NCI-H2107 (cell line): ENCODE results near the gene HPD.
A peak's percentile ranks its signal among the peaks of the same experiment; 100 is the strongest.
"Not testable (repeated sequence)": the region's sequence is repeated elsewhere in the genome, so short reads cannot be mapped to it uniquely, and the experiment has no call there.

ENCODE experiments used
- DNase-seq: peaks from one replicate; lab custom pipeline; 2025; lab: John Stamatoyannopoulos, UW

The HPD gene

DNA sequence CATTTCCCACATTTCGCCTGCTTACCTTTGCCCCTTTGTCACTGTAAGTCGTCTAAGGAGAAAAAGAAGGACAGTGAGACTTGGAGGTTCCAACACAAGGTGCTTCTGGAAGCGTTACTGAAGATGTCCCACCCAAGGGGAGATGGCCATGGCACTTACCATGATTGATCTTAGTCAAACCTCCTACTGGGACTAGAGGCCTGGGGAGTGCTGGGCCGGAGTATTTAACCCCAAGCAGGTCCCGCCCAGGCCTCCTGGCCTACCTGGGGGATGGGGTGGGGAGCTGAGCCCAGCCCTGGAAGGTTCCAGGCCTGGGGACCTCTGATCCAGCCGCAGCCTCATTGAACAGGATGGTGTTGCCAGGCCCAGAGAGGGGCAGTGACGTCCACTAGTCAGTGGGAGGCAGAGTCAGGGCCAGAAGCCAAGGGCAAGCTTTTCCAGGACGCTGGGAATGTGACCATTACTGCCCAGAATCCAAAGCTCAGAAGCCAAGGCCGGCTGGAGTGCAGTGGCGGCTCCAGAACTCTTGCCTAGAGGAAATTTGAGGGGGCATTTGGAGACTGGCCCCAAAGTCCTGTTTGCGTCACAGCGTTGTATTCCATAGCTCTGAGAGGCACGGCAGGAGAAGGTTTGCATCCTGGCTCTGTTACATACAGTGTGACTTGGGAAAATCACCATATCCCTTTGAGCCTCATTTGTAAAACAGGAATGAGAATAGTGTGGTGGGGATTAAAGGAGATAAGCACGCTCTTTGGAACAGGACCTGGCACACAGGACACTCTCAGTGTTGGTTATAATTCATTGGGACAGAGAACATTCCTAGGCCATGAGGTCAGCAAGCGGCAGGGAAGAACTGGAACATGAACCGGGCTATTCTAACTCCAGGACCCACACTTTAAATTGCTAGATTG is at the start of gene HPD:
HPD (minus strand) TSS at position 198 of the 911 bp plus-strand sequence; CDS start at position 162, 36 bp downstream.
- DNase-seq = no peak

DNA sequence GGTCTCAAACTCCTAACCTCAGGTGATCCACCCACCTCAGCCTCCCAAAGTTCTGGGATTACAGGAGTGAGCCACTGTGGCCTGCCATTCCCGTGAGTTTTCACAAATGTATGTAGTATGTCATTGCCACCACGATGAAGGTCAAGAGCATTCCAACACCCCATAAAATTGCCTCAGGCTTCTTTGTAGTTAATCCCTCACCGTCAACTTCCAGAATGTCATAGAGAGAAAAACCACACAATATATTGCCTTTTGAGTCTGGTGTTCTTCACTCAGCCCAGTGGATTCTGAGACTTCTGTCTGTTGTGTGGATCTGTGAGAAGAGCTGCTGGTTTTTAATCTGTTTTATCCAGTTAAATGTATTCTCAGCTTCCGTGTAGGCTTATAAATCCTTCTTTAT is 47.1 kb upstream of the HPD start:
- no peak for DNase-seq

DNA sequence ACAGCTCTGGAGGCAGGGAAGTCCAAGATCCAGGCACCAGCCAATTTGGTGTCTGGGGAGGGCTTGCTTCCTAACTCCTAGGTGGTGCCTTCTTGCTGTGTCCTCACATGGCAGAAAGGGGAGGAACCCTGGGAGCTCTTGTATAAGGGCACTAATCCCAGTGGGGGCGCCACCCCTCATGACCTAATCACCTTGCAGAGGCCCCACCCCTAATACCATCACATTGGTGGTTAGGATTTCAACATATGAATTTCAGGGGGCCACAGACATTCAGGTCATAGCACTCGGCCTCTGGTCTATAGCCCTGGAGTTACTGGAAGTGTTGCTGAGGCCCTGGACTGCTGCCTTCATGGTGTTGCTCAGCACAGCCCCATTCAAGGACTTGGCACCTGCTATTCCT is 44.5 kb upstream of the HPD start:
- DNase-seq = no peak

DNA sequence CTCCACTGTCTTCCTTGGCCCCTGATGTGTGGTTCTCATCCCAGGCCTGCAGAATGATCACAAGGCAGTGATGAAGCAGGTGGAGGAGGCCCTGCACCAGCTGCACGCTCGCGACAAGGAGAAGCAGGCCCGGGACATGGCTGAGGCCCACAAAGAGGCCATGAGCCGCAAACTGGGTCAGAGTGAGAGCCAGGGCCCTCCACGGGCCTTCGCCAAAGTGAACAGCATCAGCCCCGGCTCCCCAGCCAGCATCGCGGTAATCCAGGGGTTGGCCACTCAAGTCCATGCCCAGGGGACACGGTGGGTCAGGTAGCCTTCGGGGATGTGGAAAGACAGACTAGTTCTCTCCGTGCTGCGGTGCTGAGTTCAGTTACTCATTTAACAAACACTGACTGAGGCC is 40.9 kb upstream of the HPD start:
- no peak for DNase-seq

DNA sequence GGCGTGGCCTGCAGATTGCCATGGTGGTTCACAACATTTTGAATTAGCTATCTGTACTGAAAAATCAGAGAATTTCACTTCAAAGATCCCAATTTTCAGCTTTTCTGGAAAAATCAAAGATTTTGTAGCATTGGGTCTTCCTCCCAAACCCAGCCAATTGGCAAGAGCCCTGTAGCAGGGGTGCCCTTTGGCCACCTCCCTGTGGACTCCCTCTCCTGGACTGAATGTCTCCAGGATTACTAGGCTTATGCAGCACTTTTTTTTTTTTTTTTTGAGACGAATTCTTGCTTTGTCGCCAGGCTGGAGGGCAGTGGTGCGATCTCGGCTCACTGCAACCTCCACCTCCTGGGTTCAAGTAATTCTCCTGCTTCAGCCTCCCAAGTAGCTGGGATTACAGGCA is 39.6 kb upstream of the HPD start:
- DNase-seq = no peak

DNA sequence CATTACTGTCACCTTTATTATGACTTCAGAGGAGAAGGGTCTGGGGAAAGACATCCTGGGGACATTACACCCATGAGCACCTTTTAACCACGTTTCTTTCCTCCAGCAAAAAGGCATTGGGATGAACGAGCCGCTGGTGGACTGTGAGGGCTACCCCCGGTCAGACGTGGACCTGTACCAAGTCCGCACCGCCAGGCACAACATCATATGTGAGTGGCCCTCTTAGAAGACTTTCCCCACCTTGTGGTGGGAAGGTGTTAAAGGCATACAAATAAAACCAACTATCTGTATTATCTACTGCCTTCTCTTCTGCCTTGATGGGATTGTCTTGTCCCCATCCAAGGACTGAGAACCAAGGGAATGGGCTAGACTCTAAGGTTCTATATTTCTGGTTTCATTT is 36.0 kb upstream of the HPD start:
- no peak for DNase-seq

DNA sequence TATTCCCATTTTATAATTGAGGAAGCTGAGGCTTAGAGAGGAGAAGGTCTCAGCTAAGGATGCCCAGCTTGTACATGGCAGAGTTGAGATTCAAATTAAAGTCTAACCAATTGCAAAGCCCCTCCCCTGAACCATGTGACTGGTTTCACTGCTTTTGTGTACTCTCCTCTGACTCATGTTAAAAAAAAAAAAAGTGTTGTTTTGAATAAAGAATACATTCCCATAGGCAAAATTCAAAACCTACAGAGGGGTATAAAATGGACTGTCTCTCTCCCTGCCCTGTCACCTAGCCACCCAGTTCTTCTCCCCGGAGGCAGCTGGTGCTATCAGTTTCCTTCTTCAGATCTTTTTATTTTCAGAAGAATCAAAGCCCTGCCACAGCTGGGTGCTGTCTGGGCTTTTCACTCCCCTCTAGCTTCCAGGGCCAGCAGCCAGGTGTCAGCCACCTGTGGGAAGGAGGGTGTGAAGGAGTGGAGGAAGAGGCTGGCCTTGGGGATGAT is 35.4 kb upstream of the HPD start:
- DNase-seq = peak; percentile 72

DNA sequence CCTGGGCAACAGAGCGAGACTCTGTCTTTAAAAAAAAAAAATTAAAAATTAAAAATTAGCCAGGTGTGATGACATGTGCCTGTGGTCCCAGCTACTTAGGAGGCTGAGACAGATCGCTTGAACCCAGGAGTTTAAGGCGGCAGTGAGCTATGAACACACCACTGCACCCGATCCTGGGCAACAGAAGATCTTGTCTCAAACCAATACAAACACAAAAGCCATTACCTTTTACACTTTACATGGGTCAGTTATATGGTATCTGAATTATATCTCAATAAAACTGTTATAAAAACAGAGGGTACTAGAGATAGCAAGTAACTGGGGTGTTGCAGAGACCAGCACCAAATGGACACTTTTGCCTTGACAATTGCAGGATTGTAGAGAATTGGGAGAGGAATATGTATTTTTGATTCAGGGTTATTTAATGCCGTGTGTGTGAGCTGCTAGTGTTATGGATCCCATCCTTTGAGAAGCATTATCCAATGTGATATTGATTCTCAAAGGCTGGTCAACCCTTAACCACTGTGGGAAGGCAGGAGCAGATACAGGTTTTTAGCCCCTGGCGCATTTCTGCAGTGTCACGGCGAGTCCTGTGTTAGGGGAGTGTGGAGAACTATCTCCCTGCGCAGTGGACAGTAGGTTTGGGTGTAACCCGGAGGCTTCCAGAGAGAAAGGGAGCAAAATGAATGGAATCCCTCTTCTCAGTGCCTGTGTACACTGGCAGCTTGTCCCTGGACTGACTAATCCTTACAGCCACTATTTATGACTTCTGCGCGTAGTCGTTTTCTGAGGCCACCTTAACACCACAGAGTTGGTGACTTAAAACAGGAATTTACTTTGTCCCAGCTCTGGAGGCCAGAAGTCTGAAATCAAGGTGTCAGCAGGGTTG is 34.3 kb upstream of the HPD start:
- no peak for DNase-seq

DNA sequence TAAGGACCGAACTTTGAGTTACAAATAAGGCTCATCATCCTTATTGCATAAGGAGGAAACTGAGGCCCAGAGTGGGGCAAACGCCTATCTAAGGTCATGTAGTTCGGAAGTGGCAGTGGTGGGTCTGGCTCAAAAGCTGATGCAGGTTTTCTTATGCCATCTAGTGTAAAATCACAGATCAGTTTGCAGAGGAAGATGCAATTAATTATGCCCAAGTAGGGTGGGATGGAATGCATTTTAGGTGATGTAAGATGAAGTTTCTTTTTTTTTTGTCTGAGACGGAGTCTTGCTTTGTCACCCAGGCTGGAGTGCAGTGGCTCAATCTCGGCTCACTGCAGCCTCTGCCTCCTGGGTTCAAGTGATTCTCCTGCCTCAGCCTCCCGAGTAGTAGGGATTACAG is 31.0 kb upstream of the HPD start:
- DNase-seq = not testable (repeated sequence)

DNA sequence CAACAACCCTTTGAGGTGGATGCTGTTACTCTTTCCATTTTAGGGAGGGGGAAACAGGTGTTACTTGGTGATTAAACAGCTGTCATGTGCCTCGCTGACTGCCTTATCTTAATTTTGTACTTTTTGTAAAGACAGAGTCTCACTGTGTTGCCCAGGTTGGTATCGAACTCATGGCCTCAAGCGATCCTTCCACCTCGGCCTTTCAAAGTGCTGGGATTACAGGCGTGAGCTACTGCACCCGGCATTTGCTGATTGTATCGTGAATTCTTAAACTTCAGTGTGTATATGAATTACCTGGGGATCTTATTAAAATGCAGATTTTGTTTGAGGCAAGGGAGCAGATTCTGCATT is 30.6 kb upstream of the HPD start:
- no peak for DNase-seq

DNA sequence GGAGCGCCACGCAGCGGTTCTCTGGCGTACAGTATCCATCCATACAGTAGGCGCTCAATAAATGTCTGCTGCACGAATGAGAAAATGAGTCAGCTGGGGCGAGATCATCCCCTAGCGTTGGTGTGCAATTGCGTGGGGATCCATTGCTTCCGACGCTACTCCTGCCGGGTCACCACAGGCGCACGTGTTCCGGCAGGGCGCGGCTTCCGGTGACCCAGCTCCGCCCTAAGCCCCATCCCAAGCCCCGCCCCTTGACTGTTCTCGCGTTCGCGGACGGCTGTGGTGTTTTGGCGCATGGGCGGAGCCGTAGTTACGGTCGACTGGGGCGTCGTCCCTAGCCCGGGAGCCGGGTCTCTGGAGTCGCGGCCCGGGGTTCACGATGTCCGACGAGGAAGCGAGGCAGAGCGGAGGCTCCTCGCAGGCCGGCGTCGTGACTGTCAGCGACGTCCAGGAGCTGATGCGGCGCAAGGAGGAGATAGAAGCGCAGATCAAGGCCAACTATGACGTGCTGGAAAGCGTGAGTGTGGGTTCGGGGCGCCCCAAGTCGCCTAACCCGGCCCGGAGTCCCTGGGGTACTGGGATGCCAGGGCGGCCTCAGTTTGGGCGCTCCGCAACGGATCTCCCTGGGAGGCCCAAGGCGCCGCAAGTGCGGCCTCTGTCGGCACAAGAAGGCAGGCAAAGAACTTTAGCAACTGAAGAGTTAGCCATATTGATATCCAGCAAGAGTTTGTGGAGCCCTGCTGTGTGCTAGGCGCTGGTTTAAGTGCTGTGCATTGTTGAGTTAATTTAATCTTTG is 30.0 kb upstream of the HPD start, which contains the start of gene PSMD9:
PSMD9 (plus strand) TSS at position 313 of the 796 bp plus-strand sequence; CDS start at position 380, 67 bp downstream.
- peak; percentile 95 for DNase-seq

DNA sequence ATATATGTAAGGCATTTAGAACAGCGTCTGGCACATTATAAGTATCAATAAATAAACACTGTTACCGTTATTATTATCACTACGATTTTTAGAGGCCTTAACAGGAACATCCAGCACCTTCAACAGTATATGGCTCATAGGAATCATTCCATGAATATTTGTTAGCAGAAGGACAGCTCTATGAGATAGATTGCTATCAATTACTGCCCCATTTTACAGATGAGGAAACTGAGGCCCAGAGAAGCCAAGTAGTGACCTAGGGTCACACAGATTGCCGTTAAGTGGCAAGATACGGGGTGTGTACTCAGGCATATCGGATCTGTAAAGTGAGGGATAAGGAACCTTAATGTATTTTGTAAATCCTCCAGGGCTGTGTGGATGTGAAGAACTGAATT is 29.4 kb upstream of the HPD start:
- DNase-seq = no peak

DNA sequence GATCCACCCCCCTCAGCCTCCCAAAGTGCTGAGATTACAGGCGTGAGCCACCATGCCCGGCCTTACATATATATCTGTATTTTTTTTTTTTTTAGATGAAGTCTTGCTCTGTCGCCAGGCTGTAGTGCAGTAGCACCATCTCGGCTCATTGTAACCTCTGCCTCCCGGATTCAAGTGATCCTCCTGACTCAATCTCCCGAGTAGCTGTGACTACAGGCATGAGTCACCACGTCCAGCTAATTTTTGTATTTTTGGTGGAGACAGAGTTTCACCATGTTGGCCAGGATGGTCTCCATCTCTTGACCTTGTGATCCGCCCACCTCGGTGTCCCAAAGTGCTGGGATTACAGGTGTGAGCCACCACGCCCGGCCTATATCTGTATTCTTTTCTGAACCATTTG is 26.5 kb upstream of the HPD start:
- not testable (repeated sequence) for DNase-seq

DNA sequence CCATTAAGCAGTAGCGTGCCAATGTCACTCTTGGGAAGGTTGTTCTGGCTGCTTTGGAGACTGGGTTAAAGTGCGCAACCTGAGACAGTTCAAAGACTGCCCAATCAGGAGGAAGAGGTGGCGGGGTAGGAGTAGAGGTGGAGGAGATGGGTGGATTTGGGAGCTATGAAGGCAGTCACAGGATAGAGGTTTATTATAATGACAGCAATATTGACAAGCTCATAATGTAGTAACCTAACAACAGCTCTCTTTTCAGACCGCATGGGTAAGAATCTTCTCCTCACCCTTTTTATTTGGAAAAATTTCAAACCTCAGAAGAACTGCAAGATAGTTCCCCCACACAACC is 24.6 kb upstream of the HPD start:
- peak; percentile 9 for DNase-seq

DNA sequence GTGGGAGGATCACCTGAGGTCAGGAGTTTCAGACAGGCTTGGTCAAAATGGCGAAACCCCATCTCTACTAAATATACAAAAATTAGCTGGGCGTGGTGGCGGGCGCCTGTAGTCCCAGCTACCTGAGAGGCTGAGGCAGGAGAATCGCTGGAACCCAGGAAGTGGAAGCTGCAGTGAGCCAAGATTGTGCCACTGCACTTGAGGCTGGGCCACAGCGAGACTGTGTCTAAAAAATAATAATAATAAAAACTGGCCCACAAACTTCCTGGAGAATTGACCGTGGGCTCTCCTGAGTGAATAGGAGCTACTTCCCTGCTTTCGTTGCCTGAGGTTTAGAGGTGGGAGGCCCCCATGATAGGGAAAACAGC is 17.4 kb upstream of the HPD start:
- DNase-seq = not testable (repeated sequence)

DNA sequence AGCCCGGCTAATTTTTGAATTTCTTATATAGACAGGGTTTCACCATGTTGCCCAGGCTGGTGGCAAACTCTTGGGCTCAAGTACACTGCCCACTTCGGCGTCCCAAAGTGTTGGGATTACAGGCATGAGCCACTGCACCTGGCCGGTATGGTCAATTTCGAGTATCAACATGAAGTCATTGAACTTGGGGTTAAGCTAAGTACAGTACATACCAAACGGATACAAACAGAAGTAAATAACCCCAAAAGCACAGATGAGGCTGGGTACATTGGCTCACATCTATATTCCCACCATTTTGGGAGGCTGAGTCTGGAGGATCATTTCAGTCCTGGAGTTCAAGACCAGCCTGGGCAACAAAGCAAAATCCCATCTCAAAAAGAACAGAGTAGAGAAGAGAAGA is 16.9 kb upstream of the HPD start:
- DNase-seq = no peak

DNA sequence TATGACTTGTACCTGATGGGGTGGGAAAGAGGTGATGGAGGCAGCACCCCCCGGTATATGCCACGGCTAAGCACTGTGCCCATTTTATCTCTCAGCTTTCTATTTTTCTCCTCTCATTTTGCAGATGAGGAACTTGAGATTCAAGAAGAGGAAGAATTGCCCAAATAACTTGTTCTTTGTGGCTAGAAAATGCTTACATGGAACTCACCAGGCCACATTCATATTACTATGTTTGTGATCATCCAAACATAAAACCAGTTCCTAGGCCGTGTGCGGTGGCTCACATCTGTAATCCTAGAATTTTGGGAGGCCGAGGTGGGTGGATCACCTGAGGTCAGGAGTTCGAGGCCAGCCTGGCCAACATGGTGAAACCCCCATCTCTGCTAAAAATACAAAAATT is 15.4 kb upstream of the HPD start:
- DNase-seq = no peak

DNA sequence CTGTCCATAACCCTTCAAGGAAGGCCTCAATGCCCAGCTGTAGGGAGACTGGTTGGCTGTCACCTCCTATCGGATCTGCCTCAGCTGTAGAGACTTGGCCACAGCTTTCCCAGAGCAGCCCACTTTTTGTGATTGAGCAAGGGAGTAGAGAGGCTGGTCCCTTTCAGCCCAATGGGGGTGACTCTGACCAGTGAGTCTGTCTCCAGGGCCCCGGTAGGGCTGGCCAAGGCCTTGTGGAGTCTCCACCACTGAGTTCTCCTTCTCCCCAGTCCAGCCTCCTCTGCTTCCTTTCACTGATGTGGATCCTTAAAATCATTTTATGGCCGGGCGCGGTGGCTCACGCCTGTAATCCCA is 14.5 kb upstream of the HPD start:
- DNase-seq = no peak

DNA sequence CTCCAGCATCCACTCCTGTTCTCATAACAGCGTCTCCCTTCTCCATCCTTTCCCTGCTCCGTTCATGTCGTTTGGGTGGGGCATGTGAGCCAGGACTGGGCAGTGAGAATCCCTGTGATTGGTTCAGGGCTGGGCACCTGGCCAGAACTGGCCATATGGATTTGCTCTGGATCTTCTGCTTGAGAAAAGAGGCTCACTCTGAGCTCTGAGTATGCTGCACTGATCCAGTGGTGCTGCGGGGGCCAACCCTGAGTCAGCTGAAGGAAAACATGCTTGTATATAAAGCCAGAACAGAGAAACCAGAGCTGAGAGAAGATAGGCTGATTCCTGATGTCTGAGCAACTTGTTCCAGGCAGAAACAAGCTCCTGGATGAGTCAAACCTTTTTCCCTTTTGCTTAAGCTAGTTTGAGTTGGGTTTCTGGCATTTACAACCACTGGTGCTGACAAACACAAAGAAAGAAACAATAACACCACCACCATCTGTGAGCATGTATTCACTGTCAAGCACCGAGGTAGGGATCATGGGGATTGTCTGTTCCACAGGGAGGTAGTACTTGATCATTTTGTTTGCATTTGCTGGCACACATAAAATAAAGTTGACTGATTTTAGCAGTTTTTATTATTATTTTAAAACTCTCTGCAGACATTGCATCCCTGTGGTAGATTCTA is 14.0 kb upstream of the HPD start:
- DNase-seq = no peak

DNA sequence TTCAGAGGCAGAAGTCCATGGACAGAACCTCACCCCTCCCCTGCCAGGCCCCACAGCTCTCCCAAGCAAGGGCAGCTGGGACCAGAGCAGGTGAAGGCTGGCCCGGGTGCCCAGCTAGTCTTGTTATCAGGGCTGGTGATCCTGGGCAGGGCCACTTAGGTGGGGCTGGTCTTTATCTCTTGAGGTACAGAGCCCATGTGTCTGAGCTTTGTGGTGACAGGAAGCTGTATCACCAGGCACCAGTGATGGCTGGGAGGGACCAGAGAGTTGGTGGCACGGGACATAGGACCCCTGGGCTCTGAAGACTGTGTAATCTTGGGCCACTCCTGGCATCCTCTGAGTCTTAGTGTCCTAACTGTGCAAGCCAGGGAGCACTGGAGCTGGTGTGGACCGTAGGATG is 12.8 kb upstream of the HPD start:
- DNase-seq = no peak

DNA sequence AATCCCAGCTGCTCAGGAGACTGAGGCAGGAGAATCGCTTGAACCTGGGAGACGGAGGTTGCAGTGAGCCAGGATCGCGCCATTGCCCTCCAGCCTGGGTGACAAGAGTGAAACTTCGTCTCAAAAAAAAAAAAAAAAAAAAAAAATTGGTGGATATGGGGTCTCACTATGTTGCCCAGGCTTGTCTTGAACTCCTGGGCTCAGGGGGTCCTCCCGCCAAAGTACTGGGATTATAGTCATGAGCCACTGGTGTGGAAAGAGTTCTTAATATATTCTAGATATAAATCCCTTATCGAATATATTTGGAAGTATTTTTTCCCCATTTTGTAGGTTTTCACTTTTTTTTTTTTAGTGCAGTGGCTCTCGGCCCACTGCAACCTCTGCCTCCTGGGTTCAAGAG is 10.6 kb upstream of the HPD start:
- not testable (repeated sequence) for DNase-seq

DNA sequence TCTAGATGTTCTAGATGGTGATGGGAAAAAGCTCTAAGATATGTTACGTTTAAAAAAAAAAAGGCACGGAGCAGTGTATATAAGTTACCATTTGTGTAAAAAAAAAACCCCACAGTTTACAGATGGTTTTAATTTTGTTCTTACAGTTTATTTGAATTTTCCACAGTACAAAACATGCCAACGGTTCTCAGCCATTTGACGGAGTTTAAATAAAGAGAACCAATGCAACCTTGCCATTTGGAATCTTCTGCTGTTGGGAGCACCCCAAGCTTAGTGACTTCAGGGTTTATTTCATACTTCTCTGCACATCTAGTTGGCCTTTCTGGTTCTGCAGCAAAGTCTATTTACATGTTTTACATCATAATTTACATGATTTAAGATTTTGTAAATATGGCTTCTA is 7.7 kb upstream of the HPD start:
- DNase-seq = no peak
